ENCODE measurements around the gene MC3R.

- TF ChIP-seq, protein P1, sequence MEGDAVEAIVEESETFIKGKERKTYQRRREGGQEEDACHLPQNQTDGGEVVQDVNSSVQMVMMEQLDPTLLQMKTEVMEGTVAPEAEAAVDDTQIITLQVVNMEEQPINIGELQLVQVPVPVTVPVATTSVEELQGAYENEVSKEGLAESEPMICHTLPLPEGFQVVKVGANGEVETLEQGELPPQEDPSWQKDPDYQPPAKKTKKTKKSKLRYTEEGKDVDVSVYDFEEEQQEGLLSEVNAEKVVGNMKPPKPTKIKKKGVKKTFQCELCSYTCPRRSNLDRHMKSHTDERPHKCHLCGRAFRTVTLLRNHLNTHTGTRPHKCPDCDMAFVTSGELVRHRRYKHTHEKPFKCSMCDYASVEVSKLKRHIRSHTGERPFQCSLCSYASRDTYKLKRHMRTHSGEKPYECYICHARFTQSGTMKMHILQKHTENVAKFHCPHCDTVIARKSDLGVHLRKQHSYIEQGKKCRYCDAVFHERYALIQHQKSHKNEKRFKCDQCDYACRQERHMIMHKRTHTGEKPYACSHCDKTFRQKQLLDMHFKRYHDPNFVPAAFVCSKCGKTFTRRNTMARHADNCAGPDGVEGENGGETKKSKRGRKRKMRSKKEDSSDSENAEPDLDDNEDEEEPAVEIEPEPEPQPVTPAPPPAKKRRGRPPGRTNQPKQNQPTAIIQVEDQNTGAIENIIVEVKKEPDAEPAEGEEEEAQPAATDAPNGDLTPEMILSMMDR (IDR thresholded peaks at IDR 0.05): no peak
- no peak for TF ChIP-seq POLR2A (IDR thresholded peaks at IDR 0.05)
Measured at GRCh38 chr20:56208121-56208520, 40.4 kb upstream of the MC3R start.

Data from adrenal gland (tissue), 5 donors.